Uterus (tissue), 4 donors: ENCODE results near the gene CRABP2. TPM values are rescaled to one million over a fixed set of nuclear protein-coding genes. Genes with fewer than 3 reads are reported as not detected.

Experiments
- DNase-seq, 2 donors: peaks; one replicate each; pipeline ENCODE4 v3.0.0-alpha.2; 2019 to 2020
- H3K27ac ChIP-seq, 2 donors: fragments of 200-600 bp; sonication (generic); 1 replicate in 1 of 2; 2 replicates in 1 of 2; pipeline ENCODE4 v1.5.1; 2016 to 2018
- H3K27me3 ChIP-seq, 2 donors: fragments of 200-600 bp; sonication (generic); one replicate each; pipeline ENCODE4 v1.5.1; 2018 to 2019; ENCODE audit warnings: control low read depth in 1 of 2
- H3K36me3 ChIP-seq, 2 donors: fragments of 200-600 bp; sonication (generic); one replicate each; pipeline ENCODE4 v1.5.1; 2019; ENCODE audit warnings: control low read depth in 1 of 2
- H3K4me1 ChIP-seq, 2 donors: fragments of 200-600 bp; sonication (generic); one replicate each; pipeline ENCODE4 v1.5.1; 2018 to 2019; ENCODE audit warnings: control low read depth in 1 of 2
- H3K4me3 ChIP-seq, 2 donors: fragments of 200-600 bp; sonication (generic); 1 replicate in 1 of 2; 2 replicates in 1 of 2; pipeline ENCODE4 v1.5.1; 2018 to 2019; ENCODE audit warnings: mild to moderate bottlenecking in 1 of 2
- H3K9me3 ChIP-seq, 2 donors: fragments of 200-600 bp; sonication (generic); one replicate each; pipeline ENCODE4 v1.5.1; 2019; ENCODE audit warnings: control low read depth in 1 of 2
- CTCF ChIP-seq, 4 experiments: fragments of 200-600 bp in 2 of 4; fragments of 450-650 bp in 2 of 4; sonication (generic) in 2 of 4; IDR thresholded peaks; one replicate each; pipeline ENCODE4 v1.5.1; 2016 to 2019; ENCODE audit warnings: antibody characterized with exemption in 4 of 4, mild to moderate bottlenecking in 2 of 4, moderate library complexity in 1 of 4
- POLR2A ChIP-seq, 2 donors: fragments of 450-650 bp; IDR thresholded peaks; one replicate each; pipeline ENCODE4 v1.6.1; 2016; ENCODE audit warnings: antibody characterized with exemption in 2 of 2, mild to moderate bottlenecking in 1 of 2, moderate library complexity in 1 of 2
- intact Hi-C: fragments of 100-400 bp; cut with DNase I; formaldehyde crosslinking; loops from one replicate; pipeline ENCODE4 v1.15.1; 2023; ENCODE audit warnings: low total_unique reads
- total RNA-seq, 4 donors: library from RNA; depleted of rRNA in 3 of 4; stranded (reverse); fragments of >200 nt in 3 of 4; gene quantifications; one replicate each; pipeline versions ENCODE4 v1.1.0 to v1.2.4, GENCODE V29; 2014 to 2023
- donor health status: DM: yes; HTN: yes; CAD: no.

The CRABP2 gene
- total RNA-seq, 4 donors from 2014 or later, result 11.0 to 71.5 (median 14.3) TPM; not detected in 1

- H3K4me3 ChIP-seq, result no peak overlapping the region
- no peak for TF ChIP-seq POLR2A (IDR thresholded peaks at IDR 0.05)
- TF ChIP-seq CTCF (IDR thresholded peaks at IDR 0.05), result no peak
- peaks cover 3 to 7% of the 10 kb centered on the region in 2 donors for H3K4me1 ChIP-seq
- no peak for DNase-seq
- H3K9me3 ChIP-seq, result no peaks in the 10 kb centered on the region
- H3K27ac ChIP-seq, result no peak overlapping the region
- intact Hi-C loops, result no loop called here
- H3K27me3 ChIP-seq, result no peaks in the 10 kb centered on the region
- H3K36me3 ChIP-seq, result no peaks in the 10 kb centered on the region
Measured at GRCh38 chr1:156654700-156655099, 50.7 kb downstream of the CRABP2 start.

GRCh38 chr1:156652992-156653355, 52.4 kb downstream of the CRABP2 start:
- Histone ChIP-seq H3K27ac (no peak overlapping the region), H3K4me3 (no peak overlapping the region), H3K9me3 (no peaks in the 10 kb centered on the region), H3K36me3 (no peaks in the 10 kb centered on the region), H3K27me3 (no peaks in the 10 kb centered on the region), H3K4me1 (peaks cover 0 to 3% of the 10 kb centered on the region in 2 donors)
- TF ChIP-seq CTCF (IDR thresholded peaks at IDR 0.05), result no peak
- TF ChIP-seq POLR2A (IDR thresholded peaks at IDR 0.05), result no peak
- DNase-seq, result no peak
- intact Hi-C loops, result no loop called here

- TF ChIP-seq CTCF (IDR thresholded peaks at IDR 0.05) (no peak), POLR2A (IDR thresholded peaks at IDR 0.05) (no peak)
- no peak for DNase-seq
- Histone ChIP-seq H3K4me3 (no peak overlapping the region), H3K27me3 (no peaks in the 10 kb centered on the region), H3K9me3 (no peaks in the 10 kb centered on the region), H3K36me3 (no peaks in the 10 kb centered on the region), H3K4me1 (peaks cover 0 to 3% of the 10 kb centered on the region in 2 donors), H3K27ac (no peak overlapping the region)
- intact Hi-C loops, result no loop called here
Measured at GRCh38 chr1:156652131-156652991, 53.0 kb downstream of the CRABP2 start.

Other genes starting within 250 kb of the CRABP2 start
- 100 to 1,000 TPM in 1 of 4 donors, 10 to 100 TPM in 2, 1 to 10 TPM in 1; 8.4 to 101 (median 35.1) TPM for gene MEF2D, start 204.8 kb downstream of the CRABP2 start, total RNA-seq
- gene IQGAP3, start 133.0 kb downstream of the CRABP2 start, total RNA-seq, result 10 to 100 TPM in 1 of 4 donors, under 1 TPM in 1, not detected in 2; 0.09 to 13.2 TPM
- not detected for gene TTC24, start 125.9 kb downstream of the CRABP2 start, total RNA-seq
- gene NAXE, start 113.8 kb downstream of the CRABP2 start, total RNA-seq, result 10 to 100 TPM; 39.5 to 74.4 (median 52.2) TPM
- 10 to 100 TPM in 3 of 4 donors, 1 to 10 TPM in 1; 2.3 to 31.6 (median 19.8) TPM for gene GPATCH4, start 104.1 kb downstream of the CRABP2 start, total RNA-seq
- gene HAPLN2, start 86.2 kb downstream of the CRABP2 start, total RNA-seq, result 1 to 10 TPM in 1 of 4 donors, under 1 TPM in 1, not detected in 2; 0.77 to 3.9 TPM
- gene BCAN, start 63.5 kb downstream of the CRABP2 start, total RNA-seq, result 1 to 10 TPM in 3 of 4 donors, not detected in 1; 2.3 to 3.0 (median 2.8) TPM
- 10 to 100 TPM in 3 of 4 donors, 1 to 10 TPM in 1; 9.7 to 70.9 (median 34.5) TPM for gene NES, start 28.2 kb downstream of the CRABP2 start, total RNA-seq
- gene METTL25B, start 22.9 kb upstream of the CRABP2 start, total RNA-seq, result 10 to 100 TPM in 3 of 4 donors, 1 to 10 TPM in 1; 3.5 to 69.7 (median 29.4) TPM
- gene ISG20L2, start 23.2 kb upstream of the CRABP2 start, total RNA-seq, result 10 to 100 TPM in 2 of 4 donors, 1 to 10 TPM in 2; 3.6 to 24.8 (median 10.2) TPM
- 10 to 100 TPM in 3 of 4 donors, 1 to 10 TPM in 1; 8.2 to 58.5 (median 23.8) TPM for gene MRPL24, start 35.5 kb upstream of the CRABP2 start, total RNA-seq
- gene HDGF, start 46.1 kb upstream of the CRABP2 start, total RNA-seq, result 100 to 1,000 TPM in 2 of 4 donors, 10 to 100 TPM in 2; 41.2 to 150 (median 73.7) TPM
- gene PRCC, start 62.0 kb upstream of the CRABP2 start, total RNA-seq, result 10 to 100 TPM; 22.7 to 71.9 (median 29.1) TPM
- 1 to 10 TPM in 1 of 4 donors, not detected in 3; 6.0 TPM for gene SH2D2A, start 111.3 kb upstream of the CRABP2 start, total RNA-seq
- gene INSRR, start 153.5 kb upstream of the CRABP2 start, total RNA-seq, result 1 to 10 TPM in 1 of 4 donors, not detected in 3; 1.2 TPM
- 10 to 100 TPM in 1 of 4 donors, 1 to 10 TPM in 1, under 1 TPM in 2; 0.35 to 19.2 (median 3.6) TPM for gene NTRK1, start 155.3 kb upstream of the CRABP2 start, total RNA-seq
- gene PEAR1, start 188.1 kb upstream of the CRABP2 start, total RNA-seq, result 10 to 100 TPM in 3 of 4 donors, 1 to 10 TPM in 1; 7.4 to 41.8 (median 17.9) TPM
- gene LRRC71, start 215.0 kb upstream of the CRABP2 start, total RNA-seq, result 1 to 10 TPM in 1 of 4 donors, under 1 TPM in 2, not detected in 1; 0.48 to 3.8 (median 0.91) TPM